K562 (cell line): ENCODE results near the gene LLGL1. TPM values are rescaled to one million over a fixed set of nuclear protein-coding genes. Genes with fewer than 3 reads are reported as not detected.

Experiments
- CC2D1A ChIP-seq: fragments of 450-650 bp; IDR thresholded peaks from 2 replicates; pipeline ENCODE4 v1.6.1; 2017; ENCODE audit warnings: mild to moderate bottlenecking
- EHMT2 ChIP-seq: fragments of 450-650 bp; IDR thresholded peaks from 2 replicates; pipeline ENCODE4 v1.6.1; 2018; ENCODE audit warnings: antibody characterized with exemption
- NCOA1 ChIP-seq: fragments of 450-650 bp; IDR thresholded peaks from 2 replicates; pipeline ENCODE4 v1.6.1; 2016; ENCODE audit warnings: low read depth
- PHB ChIP-seq: fragments of 250-450 bp; sonication (Bioruptor Pico); IDR thresholded peaks from 2 replicates; pipeline ENCODE4 v1.5.0; 2021
- SIN3A ChIP-seq, 2 experiments: fragments of 150-350 bp in 1 of 2; IDR thresholded peaks; 2 replicates each; pipeline ENCODE4 v1.6.1; 2011 to 2016; ENCODE audit warnings: borderline replicate concordance in 2 of 2, low read depth in 2 of 2, low read length in 2 of 2, mild to moderate bottlenecking in 2 of 2, moderate library complexity in 2 of 2; ENCODE audit not compliant: control insufficient read depth in 1 of 2
- SIN3B ChIP-seq: fragments of 450-650 bp; IDR thresholded peaks from 2 replicates; pipeline ENCODE4 v1.6.1; 2017; ENCODE audit warnings: low read depth, mild to moderate bottlenecking, moderate library complexity
- SMAD1 ChIP-seq: fragments of 150-350 bp; IDR thresholded peaks from 2 replicates; pipeline ENCODE4 v1.6.1; 2014; ENCODE audit warnings: low read length, low read depth; ENCODE audit not compliant: partially characterized antibody
- U2AF2 ChIP-seq: fragments of 200-400 bp; formaldehyde crosslinking; optimal IDR thresholded peaks from 2 replicates; pipeline ENCODE3; 2017; ENCODE audit warnings: low read depth, mild to moderate bottlenecking, low read length
- ZFPM2 ChIP-seq: fragments of 250-450 bp; sonication (Bioruptor Pico); IDR thresholded peaks from 2 replicates; pipeline ENCODE4 v1.5.1; 2022; ENCODE audit warnings: mild to moderate bottlenecking
- ZNF551 ChIP-seq: fragments of 250-450 bp; sonication (Bioruptor Pico); IDR thresholded peaks from 2 replicates; pipeline ENCODE4 v1.5.0; 2021; ENCODE audit warnings: mild to moderate bottlenecking, moderate library complexity
- ZNF561 ChIP-seq: fragments of 450-650 bp; formaldehyde crosslinking; conservative IDR thresholded peaks from 2 replicates; pipeline ENCODE4 v1.4.0; 2020; ENCODE audit warnings: mild to moderate bottlenecking, moderate library complexity
- ZNF699 ChIP-seq: fragments of 250-450 bp; sonication (Bioruptor Pico); IDR thresholded peaks from 2 replicates; pipeline ENCODE4 v1.8.0; 2021; ENCODE audit warnings: mild to moderate bottlenecking, moderate library complexity; ENCODE audit not compliant: insufficient replicate concordance
- ZSCAN32 ChIP-seq: fragments of 450-650 bp; formaldehyde crosslinking; IDR thresholded peaks from 2 replicates; pipeline ENCODE4 v1.4.0; 2020; ENCODE audit warnings: mild to moderate bottlenecking, moderate library complexity
- polyA plus RNA-seq, 8 experiments: library from polyadenylated mRNA; depleted of rRNA in 4 of 8; stranded (reverse) in 5 of 8; unstranded in 3 of 8; fragments of >200 nt; fragmentation: Nextera tagmentation in 2 of 8; fragmentation: Illumina TruSeq in 1 of 8; extraction: Ambion mirVana in 2 of 8; extraction: Trizol in 1 of 8; gene quantifications; 2 replicates each; pipeline versions ENCODE4 v1.2.1 to v1.2.3, GENCODE V29; 2011 to 2014; ENCODE audit warnings: inconsistent platforms in 1 of 8, missing spikeins in 1 of 8
- total RNA-seq, 7 experiments: library from RNA; depleted of rRNA in 6 of 7; stranded (reverse); fragments of >200 nt in 6 of 7; fragmentation: Illumina TruSeq in 2 of 7; extraction: Trizol in 2 of 7; gene quantifications; 2 replicates each; pipeline versions ENCODE4 v1.2.1 to v1.2.3, GENCODE V29; 2011 to 2021; ENCODE audit warnings: low replicate concordance in 1 of 7
- TF ChIP-seq, protein P1 (sequence below): sonication (generic); formaldehyde crosslinking; IDR thresholded peaks from 2 replicates; pipeline ENCODE4 v1.8.1; 2023; ENCODE audit warnings: mild to moderate bottlenecking, missing genetic modification reagents, moderate library complexity
- TF ChIP-seq, protein P2 (sequence below), 2 experiments: fragments of 450-650 bp in 1 of 2; sonication (generic) in 1 of 2; formaldehyde crosslinking in 1 of 2; IDR thresholded peaks; 2 replicates each; pipeline versions ENCODE4 v1.7.1 to v1.9.0; 2016 to 2022; ENCODE audit warnings: inconsistent platforms in 1 of 2, mild to moderate bottlenecking in 1 of 2, missing genetic modification reagents in 1 of 2
- TF ChIP-seq, protein P3 (sequence below), 2 experiments: fragments of 450-650 bp in 1 of 2; sonication (generic) in 1 of 2; formaldehyde crosslinking in 1 of 2; IDR thresholded peaks in 1 of 2; conservative IDR thresholded peaks in 1 of 2; 2 replicates each; pipeline versions ENCODE4 v1.6.1 to v1.8.1; 2016 to 2023; ENCODE audit warnings: mild to moderate bottlenecking in 2 of 2, moderate library complexity in 2 of 2, inconsistent platforms in 1 of 2, missing genetic modification reagents in 1 of 2

LLGL1 gene
- total and polyA plus RNA-seq, 9 of the 15 experiments (the other 6 are each of a cell fraction or from before 2014, with no cell fraction given) = 0.11 to 12.9 (median 5.3) TPM; not detected in 1

DNA sequence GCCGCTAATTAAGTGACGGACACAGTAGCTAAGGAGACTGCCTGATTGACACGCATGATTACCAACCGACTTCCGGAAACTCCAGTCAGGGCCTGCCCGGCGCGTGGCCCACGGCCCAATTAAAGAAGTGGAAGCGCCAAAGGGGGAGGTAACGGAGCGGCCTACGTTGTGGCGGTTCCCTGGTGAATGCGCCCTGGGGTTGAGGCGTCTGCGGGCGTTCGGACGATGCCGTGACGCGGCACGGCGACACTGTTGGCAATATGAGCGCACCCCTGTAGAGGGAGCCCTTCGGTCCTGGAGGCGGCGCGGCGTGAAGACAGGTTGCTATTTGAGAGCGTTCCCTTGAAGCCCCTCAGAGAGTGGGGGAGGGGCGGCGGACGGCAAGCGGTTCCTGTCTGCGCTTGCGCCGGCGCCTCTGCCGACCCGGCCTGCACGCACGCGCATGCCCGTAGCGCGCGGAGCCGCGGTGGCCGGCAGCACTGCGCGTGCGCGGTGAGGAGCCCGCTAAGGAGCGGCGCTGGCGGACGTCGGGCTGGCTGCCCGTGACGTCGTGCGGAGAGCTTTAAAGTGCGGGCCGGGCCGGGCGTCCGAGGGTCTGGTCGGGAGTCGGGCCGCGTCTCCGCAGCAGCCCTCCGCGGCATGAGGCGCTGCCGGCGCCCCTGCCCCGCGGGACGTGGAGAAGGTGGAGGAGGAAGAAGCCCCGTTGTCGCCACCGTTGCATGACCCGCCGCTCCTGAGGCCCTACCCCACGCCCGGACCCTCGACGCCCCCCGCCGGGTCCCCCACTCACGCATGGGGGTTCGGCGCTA is 41.9 kb upstream of the LLGL1 start, which contains the start of gene ALKBH5 (continued):
- 0 out of 4 replicates have a peak, but pooled peaks of 1 of the 2 experiments have one; percentile 18 for TF ChIP-seq SIN3A (IDR thresholded peaks at IDR 0.05; ENCODE audit: borderline replicate concordance in 2 of 2, control insufficient read depth in 1 of 2, low read depth in 2 of 2, low read length in 2 of 2)
- TF ChIP-seq PHB (CRISPR knock-in tag) = no peak
- TF ChIP-seq SMAD1 = no peak
- TF ChIP-seq ZSCAN32 (CRISPR knock-in tag) = no peak
- TF ChIP-seq, protein P1, sequence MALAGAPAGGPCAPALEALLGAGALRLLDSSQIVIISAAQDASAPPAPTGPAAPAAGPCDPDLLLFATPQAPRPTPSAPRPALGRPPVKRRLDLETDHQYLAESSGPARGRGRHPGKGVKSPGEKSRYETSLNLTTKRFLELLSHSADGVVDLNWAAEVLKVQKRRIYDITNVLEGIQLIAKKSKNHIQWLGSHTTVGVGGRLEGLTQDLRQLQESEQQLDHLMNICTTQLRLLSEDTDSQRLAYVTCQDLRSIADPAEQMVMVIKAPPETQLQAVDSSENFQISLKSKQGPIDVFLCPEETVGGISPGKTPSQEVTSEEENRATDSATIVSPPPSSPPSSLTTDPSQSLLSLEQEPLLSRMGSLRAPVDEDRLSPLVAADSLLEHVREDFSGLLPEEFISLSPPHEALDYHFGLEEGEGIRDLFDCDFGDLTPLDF (CRISPR knock-in tag) = no peak
- no peak for TF ChIP-seq ZNF699 (CRISPR knock-in tag)
- no peak for TF ChIP-seq ZFPM2 (CRISPR knock-in tag)
- no peak for TF ChIP-seq ZNF561
- TF ChIP-seq ZNF551 (CRISPR knock-in tag) = no peak
- TF ChIP-seq SIN3B = 0 out of 2 replicates have a peak, but pooled peaks have one; percentile 19
- no peak for TF ChIP-seq NCOA1
- no peak for TF ChIP-seq EHMT2
- TF ChIP-seq, protein P2, sequence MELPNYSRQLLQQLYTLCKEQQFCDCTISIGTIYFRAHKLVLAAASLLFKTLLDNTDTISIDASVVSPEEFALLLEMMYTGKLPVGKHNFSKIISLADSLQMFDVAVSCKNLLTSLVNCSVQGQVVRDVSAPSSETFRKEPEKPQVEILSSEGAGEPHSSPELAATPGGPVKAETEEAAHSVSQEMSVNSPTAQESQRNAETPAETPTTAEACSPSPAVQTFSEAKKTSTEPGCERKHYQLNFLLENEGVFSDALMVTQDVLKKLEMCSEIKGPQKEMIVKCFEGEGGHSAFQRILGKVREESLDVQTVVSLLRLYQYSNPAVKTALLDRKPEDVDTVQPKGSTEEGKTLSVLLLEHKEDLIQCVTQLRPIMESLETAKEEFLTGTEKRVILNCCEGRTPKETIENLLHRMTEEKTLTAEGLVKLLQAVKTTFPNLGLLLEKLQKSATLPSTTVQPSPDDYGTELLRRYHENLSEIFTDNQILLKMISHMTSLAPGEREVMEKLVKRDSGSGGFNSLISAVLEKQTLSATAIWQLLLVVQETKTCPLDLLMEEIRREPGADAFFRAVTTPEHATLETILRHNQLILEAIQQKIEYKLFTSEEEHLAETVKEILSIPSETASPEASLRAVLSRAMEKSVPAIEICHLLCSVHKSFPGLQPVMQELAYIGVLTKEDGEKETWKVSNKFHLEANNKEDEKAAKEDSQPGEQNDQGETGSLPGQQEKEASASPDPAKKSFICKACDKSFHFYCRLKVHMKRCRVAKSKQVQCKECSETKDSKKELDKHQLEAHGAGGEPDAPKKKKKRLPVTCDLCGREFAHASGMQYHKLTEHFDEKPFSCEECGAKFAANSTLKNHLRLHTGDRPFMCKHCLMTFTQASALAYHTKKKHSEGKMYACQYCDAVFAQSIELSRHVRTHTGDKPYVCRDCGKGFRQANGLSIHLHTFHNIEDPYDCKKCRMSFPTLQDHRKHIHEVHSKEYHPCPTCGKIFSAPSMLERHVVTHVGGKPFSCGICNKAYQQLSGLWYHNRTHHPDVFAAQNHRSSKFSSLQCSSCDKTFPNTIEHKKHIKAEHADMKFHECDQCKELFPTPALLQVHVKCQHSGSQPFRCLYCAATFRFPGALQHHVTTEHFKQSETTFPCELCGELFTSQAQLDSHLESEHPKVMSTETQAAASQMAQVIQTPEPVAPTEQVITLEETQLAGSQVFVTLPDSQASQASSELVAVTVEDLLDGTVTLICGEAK (IDR thresholded peaks at IDR 0.05) = no peak
- TF ChIP-seq, protein P2 (CRISPR knock-in tag; IDR thresholded peaks at IDR 0.05) = no peak
- no peak for TF ChIP-seq CC2D1A
- TF ChIP-seq U2AF2 = no peak
- TF ChIP-seq, protein P3, sequence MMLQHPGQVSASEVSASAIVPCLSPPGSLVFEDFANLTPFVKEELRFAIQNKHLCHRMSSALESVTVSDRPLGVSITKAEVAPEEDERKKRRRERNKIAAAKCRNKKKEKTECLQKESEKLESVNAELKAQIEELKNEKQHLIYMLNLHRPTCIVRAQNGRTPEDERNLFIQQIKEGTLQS (IDR thresholded peaks at IDR 0.05) = no peak
- TF ChIP-seq, protein P3 (CRISPR knock-in tag; conservative IDR thresholded peaks at IDR 0.05) = no peak
